Neural progenitor cell (in vitro differentiated cells): ENCODE measurements around the gene OR6B3. TPM values are rescaled to one million over a fixed set of nuclear protein-coding genes. Genes with fewer than 3 reads are reported as not detected.
A peak's percentile ranks its signal among the peaks of the same experiment; 100 is the strongest.

Experiments used
- DNase-seq: peaks from one replicate; pipeline ENCODE4 v3.0.0-alpha.2; 2016; ENCODE audit warnings: low spot score
- H2AFZ ChIP-seq: fragments of 200-600 bp; sonication (generic); replicated peaks from 2 replicates; pipeline ENCODE4 v1.6.1; 2016; ENCODE audit warnings: antibody characterized with exemption
- H3F3A ChIP-seq: fragments of 200-600 bp; sonication (generic); 2 replicates; pipeline ENCODE4 v1.6.1; 2016; ENCODE audit warnings: antibody characterized with exemption, low read depth
- H3K27ac ChIP-seq: fragments of 200-600 bp; sonication (generic); 2 replicates; pipeline ENCODE4 v1.5.1; 2016; ENCODE audit warnings: mild to moderate bottlenecking
- H3K27me3 ChIP-seq: fragments of 200-600 bp; sonication (generic); 2 replicates; pipeline ENCODE4 v1.6.1; 2016; ENCODE audit warnings: mild to moderate bottlenecking, moderate library complexity
- H3K36me3 ChIP-seq: fragments of 200-600 bp; sonication (generic); 2 replicates; pipeline ENCODE4 v1.5.1; 2016
- H3K4me1 ChIP-seq: fragments of 200-600 bp; sonication (generic); 2 replicates; pipeline ENCODE4 v1.6.1; 2016; ENCODE audit warnings: mixed run types
- H3K4me2 ChIP-seq: fragments of 200-600 bp; sonication (generic); 2 replicates; pipeline ENCODE4 v1.6.1; 2016
- H3K4me3 ChIP-seq: fragments of 200-600 bp; sonication (generic); 2 replicates; pipeline ENCODE4 v1.5.1; 2016
- H3K79me2 ChIP-seq: fragments of 200-600 bp; sonication (generic); 2 replicates; pipeline ENCODE4 v1.6.1; 2016; ENCODE audit warnings: low read depth
- H3K9ac ChIP-seq: fragments of 200-600 bp; sonication (generic); 2 replicates; pipeline ENCODE4 v1.6.1; 2016
- H3K9me3 ChIP-seq: fragments of 200-600 bp; sonication (generic); 2 replicates; pipeline ENCODE4 v1.5.1; 2016; ENCODE audit warnings: low read depth
- H4K20me1 ChIP-seq: fragments of 200-600 bp; sonication (generic); 2 replicates; pipeline ENCODE4 v1.6.1; 2016; ENCODE audit warnings: low read depth
- H3K27ac Mint-ChIP-seq: 3 replicates; pipeline ENCODE4 v1.8.0; 2021; ENCODE audit warnings: mixed read lengths
- H3K27me3 Mint-ChIP-seq: 2 replicates; pipeline ENCODE4 v1.8.0; 2022; ENCODE audit warnings: low read depth, mild to moderate bottlenecking, inconsistent platforms, moderate library complexity, mixed read lengths; ENCODE audit not compliant: insufficient read depth
- H3K36me3 Mint-ChIP-seq: 3 replicates; pipeline ENCODE4 v1.8.0; 2021; ENCODE audit warnings: mixed read lengths
- H3K4me1 Mint-ChIP-seq: 3 replicates; pipeline ENCODE4 v1.8.0; 2021; ENCODE audit warnings: mixed read lengths
- H3K4me3 Mint-ChIP-seq: 3 replicates; pipeline ENCODE4 v1.8.0; 2021; ENCODE audit warnings: mild to moderate bottlenecking, moderate library complexity, mixed read lengths
- H3K9me3 Mint-ChIP-seq: 3 replicates; pipeline ENCODE4 v1.8.0; 2020; ENCODE audit warnings: mixed read lengths
- CTCF ChIP-seq: fragments of 200-600 bp; sonication (generic); IDR thresholded peaks from 2 replicates; pipeline ENCODE4 v1.5.1; 2017; ENCODE audit warnings: antibody characterized with exemption, mild to moderate bottlenecking
- EZH2 ChIP-seq: fragments of 200-600 bp; sonication (generic); IDR thresholded peaks from 2 replicates; pipeline ENCODE4 v1.6.1; 2017; ENCODE audit warnings: antibody characterized with exemption, mild to moderate bottlenecking, moderate library complexity
- EZH2phosphoT487 ChIP-seq: fragments of 200-600 bp; sonication (generic); IDR thresholded peaks from 2 replicates; pipeline ENCODE4 v1.6.1; 2017; ENCODE audit warnings: antibody characterized with exemption
- total RNA-seq: library from RNA; depleted of rRNA; stranded (reverse); fragments of >200 nt; gene quantifications from 2 replicates; pipeline ENCODE4 v1.2.3, GENCODE V29; 2015; ENCODE audit warnings: low replicate concordance

The OR6B3 gene
- total RNA-seq, 1 donor from 2014 or later: not detected

DNA sequence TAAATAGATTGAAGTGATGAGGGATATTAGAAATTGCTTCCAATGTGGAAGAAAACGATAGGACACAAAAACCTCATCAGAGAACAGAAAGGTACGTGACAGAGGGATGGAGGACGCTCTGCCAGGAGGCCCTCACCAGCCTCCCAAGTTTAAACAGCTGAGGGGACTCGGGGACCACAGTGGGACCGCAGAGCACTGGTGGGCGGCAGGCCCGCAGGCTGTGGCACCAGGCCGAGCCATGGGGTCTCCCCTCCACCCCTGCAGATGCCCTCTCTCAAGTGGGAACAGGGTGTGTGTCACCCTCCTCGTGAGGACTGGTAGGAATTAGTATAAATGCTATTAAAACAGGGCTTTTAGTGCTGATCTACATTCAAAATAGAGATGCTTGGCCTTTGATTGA is 39.0 kb downstream of the OR6B3 start:
- no peak overlapping the region for H3K4me3 Mint-ChIP-seq
- no peaks in the 10 kb centered on the region for H3K9me3 ChIP-seq
- TF ChIP-seq EZH2phosphoT487: no peak
- TF ChIP-seq EZH2: no peak
- no peak for TF ChIP-seq CTCF
- H3K9ac ChIP-seq: no peak overlapping the region
- H3K27ac ChIP-seq: no peak overlapping the region
- H3K27me3 ChIP-seq: no peaks in the 10 kb centered on the region
- no peaks in the 10 kb centered on the region for H3K4me1 ChIP-seq
- H3K4me3 ChIP-seq: no peak overlapping the region
- H2AFZ ChIP-seq: no peak overlapping the region
- H3K4me1 Mint-ChIP-seq: no peaks in the 10 kb centered on the region
- peaks cover 3% of the 10 kb centered on the region for H3K36me3 ChIP-seq
- no peak overlapping the region for H3K27ac Mint-ChIP-seq
- H3K27me3 Mint-ChIP-seq: peaks cover 2% of the 10 kb centered on the region
- H3K36me3 Mint-ChIP-seq: peaks cover 26% of the 10 kb centered on the region
- no peaks in the 10 kb centered on the region for H3K79me2 ChIP-seq
- no peaks in the 10 kb centered on the region for H3K9me3 Mint-ChIP-seq
- no peak for DNase-seq
- no peaks in the 10 kb centered on the region for H3F3A ChIP-seq
- H3K4me2 ChIP-seq: no peak overlapping the region
- peaks cover 3% of the 10 kb centered on the region for H4K20me1 ChIP-seq

- Mint-ChIP-seq H3K4me3 (no peak overlapping the region), H3K27me3 (no peaks in the 10 kb centered on the region), H3K4me1 (no peaks in the 10 kb centered on the region), H3K27ac (no peak overlapping the region), H3K36me3 (peaks cover 18% of the 10 kb centered on the region), H3K9me3 (no peaks in the 10 kb centered on the region)
- H4K20me1 ChIP-seq: no peaks in the 10 kb centered on the region
- no peaks in the 10 kb centered on the region for H3K4me1 ChIP-seq
- TF ChIP-seq EZH2phosphoT487: no peak
- TF ChIP-seq EZH2: no peak
- peak; percentile 16 for TF ChIP-seq CTCF
- H3K9ac ChIP-seq: no peak overlapping the region
- no peak overlapping the region for H3K4me2 ChIP-seq
- no peak overlapping the region for H3K27ac ChIP-seq
- H2AFZ ChIP-seq: no peak overlapping the region
- H3K9me3 ChIP-seq: no peaks in the 10 kb centered on the region
- peaks cover 3% of the 10 kb centered on the region for H3K36me3 ChIP-seq
- H3K4me3 ChIP-seq: no peak overlapping the region
- H3F3A ChIP-seq: no peaks in the 10 kb centered on the region
- DNase-seq: no peak
- H3K27me3 ChIP-seq: no peaks in the 10 kb centered on the region
- no peaks in the 10 kb centered on the region for H3K79me2 ChIP-seq
These were observed 40.0 kb downstream of the OR6B3 start for GRCh38 chr2:240013343-240013742.

DNA sequence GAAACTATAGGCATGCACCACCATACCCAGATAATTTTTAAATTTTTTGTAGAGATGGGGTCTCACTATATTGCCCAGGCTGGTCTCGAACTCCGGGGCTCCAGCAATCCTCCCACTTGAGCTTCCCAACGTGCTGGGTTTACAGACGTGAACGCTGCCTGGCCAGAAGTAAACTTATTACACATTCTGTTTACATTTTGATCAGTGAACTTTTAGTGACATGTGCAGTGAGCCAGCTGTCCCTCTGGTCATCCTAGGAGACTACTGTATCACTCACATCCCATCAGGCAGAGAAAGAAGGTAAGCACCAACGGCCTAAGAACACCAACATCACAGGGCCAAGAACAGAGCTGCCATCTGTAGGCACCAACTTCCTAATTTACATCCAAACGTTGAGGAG is 50.3 kb downstream of the OR6B3 start:
- no peak overlapping the region for H3K4me3 ChIP-seq
- Mint-ChIP-seq H3K27me3 (peaks cover 5% of the 10 kb centered on the region), H3K4me1 (no peaks in the 10 kb centered on the region), H3K27ac (no peak overlapping the region), H3K9me3 (no peaks in the 10 kb centered on the region), H3K4me3 (no peak overlapping the region), H3K36me3 (peaks cover 20% of the 10 kb centered on the region)
- H3K36me3 ChIP-seq: no peaks in the 10 kb centered on the region
- H3K27me3 ChIP-seq: no peaks in the 10 kb centered on the region
- H3K9me3 ChIP-seq: no peaks in the 10 kb centered on the region
- no peaks in the 10 kb centered on the region for H4K20me1 ChIP-seq
- H3K9ac ChIP-seq: no peak overlapping the region
- no peaks in the 10 kb centered on the region for H3K79me2 ChIP-seq
- H3K4me1 ChIP-seq: no peaks in the 10 kb centered on the region
- no peak overlapping the region for H2AFZ ChIP-seq
- no peaks in the 10 kb centered on the region for H3F3A ChIP-seq
- TF ChIP-seq EZH2 (no peak), CTCF (no peak), EZH2phosphoT487 (no peak)
- H3K4me2 ChIP-seq: no peak overlapping the region
- DNase-seq: no peak
- H3K27ac ChIP-seq: no peak overlapping the region

DNA sequence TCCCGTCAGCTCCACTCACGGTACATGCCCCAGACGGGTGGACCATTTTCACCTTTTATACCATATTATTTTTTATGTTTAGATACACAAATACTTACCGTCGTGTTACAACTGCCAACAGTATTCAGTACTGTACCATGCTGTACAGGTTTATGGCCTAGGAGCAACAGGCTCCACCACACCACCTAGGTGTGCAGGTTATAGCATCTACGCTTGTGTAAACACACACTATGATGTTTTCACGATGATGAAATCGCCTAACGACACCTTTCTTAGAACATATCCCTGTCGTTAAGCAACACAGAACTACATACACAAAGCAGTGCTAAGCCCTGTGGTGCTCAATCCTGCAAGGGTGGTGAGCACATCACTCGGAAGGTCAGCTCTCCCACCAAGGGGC is 52.6 kb downstream of the OR6B3 start:
- Histone ChIP-seq H3K27me3 (no peaks in the 10 kb centered on the region), H3K4me3 (no peak overlapping the region), H3K27ac (no peak overlapping the region), H4K20me1 (no peaks in the 10 kb centered on the region), H3K9me3 (no peaks in the 10 kb centered on the region), H3F3A (no peaks in the 10 kb centered on the region), H3K4me2 (no peak overlapping the region), H3K4me1 (no peaks in the 10 kb centered on the region), H3K9ac (no peak overlapping the region), H3K79me2 (no peaks in the 10 kb centered on the region), H2AFZ (no peak overlapping the region), H3K36me3 (no peaks in the 10 kb centered on the region)
- Mint-ChIP-seq H3K9me3 (no peaks in the 10 kb centered on the region), H3K4me3 (no peak overlapping the region), H3K27me3 (peaks cover 5% of the 10 kb centered on the region), H3K4me1 (no peaks in the 10 kb centered on the region), H3K27ac (no peak overlapping the region), H3K36me3 (peaks cover 23% of the 10 kb centered on the region)
- no peak for TF ChIP-seq EZH2phosphoT487
- no peak for TF ChIP-seq CTCF
- TF ChIP-seq EZH2: no peak
- no peak for DNase-seq
